H9 (cell line): Measurements from ENCODE around the gene PODXL2. TPM values are rescaled to one million over a fixed set of nuclear protein-coding genes. Genes with fewer than 3 reads are reported as not detected.
A peak's percentile ranks its signal among the peaks of the same experiment; 100 is the strongest.

ENCODE experiments used
- DNase-seq: peaks from one replicate; pipeline ENCODE4 v3.0.0-alpha.2; 2017
- H2AFZ ChIP-seq: one replicate; pipeline ENCODE4 v1.6.1; 2013; ENCODE audit warnings: mild to moderate bottlenecking, low read length, control low read depth, moderate library complexity
- H2AK5ac ChIP-seq: 2 replicates; pipeline ENCODE4 v1.6.1; 2013; ENCODE audit warnings: low read length, control low read depth, mixed read lengths; ENCODE audit not compliant: insufficient read length
- H2BK120ac ChIP-seq: one replicate; pipeline ENCODE4 v1.6.1; 2013; ENCODE audit warnings: low read depth, mild to moderate bottlenecking, low read length, control low read depth, inconsistent platforms; ENCODE audit not compliant: poor library complexity, severe bottlenecking
- H2BK12ac ChIP-seq: 2 replicates; pipeline ENCODE4 v1.6.1; 2013; ENCODE audit warnings: low read length, control low read depth, mixed read lengths, low read depth; ENCODE audit not compliant: insufficient read length
- H2BK15ac ChIP-seq: 2 replicates; pipeline ENCODE4 v1.6.1; 2013; ENCODE audit warnings: low read depth, low read length, control low read depth
- H2BK20ac ChIP-seq: one replicate; pipeline ENCODE4 v1.6.1; 2013; ENCODE audit warnings: low read depth, mild to moderate bottlenecking, low read length, control low read depth, inconsistent platforms; ENCODE audit not compliant: poor library complexity, severe bottlenecking
- H2BK5ac ChIP-seq: 2 replicates; pipeline ENCODE4 v1.6.1; 2013; ENCODE audit warnings: low read length, control low read depth, mixed read lengths; ENCODE audit not compliant: insufficient read length
- H3K14ac ChIP-seq: 2 replicates; pipeline ENCODE4 v1.6.1; 2013; ENCODE audit warnings: low read length, control low read depth; ENCODE audit not compliant: insufficient read depth
- H3K18ac ChIP-seq: 2 replicates; pipeline ENCODE4 v1.6.1; 2013; ENCODE audit warnings: low read depth, mild to moderate bottlenecking, mixed read lengths, low read length, control low read depth; ENCODE audit not compliant: insufficient read length
- H3K23ac ChIP-seq: 2 replicates; pipeline ENCODE4 v1.6.1; 2013; ENCODE audit warnings: low read length, control low read depth, mixed read lengths, low read depth; ENCODE audit not compliant: insufficient read length
- H3K23me2 ChIP-seq: 2 replicates; pipeline ENCODE4 v1.6.1; 2013; ENCODE audit warnings: low read depth, mild to moderate bottlenecking, mixed read lengths, low read length, control low read depth; ENCODE audit not compliant: insufficient read length, poor library complexity, severe bottlenecking
- H3K27ac ChIP-seq: 2 replicates; pipeline ENCODE4 v1.5.1; 2013; ENCODE audit warnings: low read length, control low read depth, mixed read lengths, low read depth; ENCODE audit not compliant: insufficient read length
- H3K27me3 ChIP-seq: 2 replicates; pipeline ENCODE4 v1.6.1; 2013; ENCODE audit warnings: low read length, control low read depth, inconsistent platforms; ENCODE audit not compliant: insufficient read depth
- H3K4ac ChIP-seq: 2 replicates; pipeline ENCODE4 v1.6.1; 2013; ENCODE audit warnings: low read depth, mild to moderate bottlenecking, control low read depth, inconsistent platforms, low read length, moderate library complexity
- H3K4me1 ChIP-seq: 2 replicates; pipeline ENCODE4 v1.6.1; 2013; ENCODE audit warnings: low read length, control low read depth, inconsistent platforms; ENCODE audit not compliant: insufficient read depth
- H3K4me2 ChIP-seq: 2 replicates; pipeline ENCODE4 v1.6.1; 2013; ENCODE audit warnings: low read length, control low read depth, mixed read lengths; ENCODE audit not compliant: insufficient read length, insufficient read depth
- H3K56ac ChIP-seq: 2 replicates; pipeline ENCODE4 v1.6.1; 2013; ENCODE audit warnings: low read depth, mild to moderate bottlenecking, mixed read lengths, low read length, control low read depth; ENCODE audit not compliant: insufficient read length
- H3K79me1 ChIP-seq: 2 replicates; pipeline ENCODE4 v1.6.1; 2013; ENCODE audit warnings: low read depth, mild to moderate bottlenecking, moderate library complexity, low read length, control low read depth, inconsistent platforms; ENCODE audit not compliant: insufficient read depth, poor library complexity, severe bottlenecking
- H3K79me2 ChIP-seq: 2 replicates; pipeline ENCODE4 v1.6.1; 2013; ENCODE audit warnings: low read length, control low read depth, inconsistent platforms; ENCODE audit not compliant: insufficient read depth
- H3K9ac ChIP-seq: 2 replicates; pipeline ENCODE4 v1.6.1; 2013; ENCODE audit warnings: low read length, control low read depth, mixed read lengths; ENCODE audit not compliant: insufficient read length; ENCODE audit errors: extremely low read depth
- H3K9me3 ChIP-seq: one replicate; pipeline ENCODE4 v1.6.1; 2013; ENCODE audit warnings: low read depth, low read length, inconsistent platforms; ENCODE audit not compliant: control insufficient read depth
- H3T11ph ChIP-seq: one replicate; pipeline ENCODE4 v1.6.1; 2013; ENCODE audit warnings: mild to moderate bottlenecking, low read length, control low read depth, inconsistent platforms
- H4K20me1 ChIP-seq: one replicate; pipeline ENCODE4 v1.6.1; 2013; ENCODE audit not compliant: control insufficient read depth, insufficient read length, insufficient read depth
- H4K5ac ChIP-seq: 2 replicates; pipeline ENCODE4 v1.6.1; 2013; ENCODE audit warnings: low read depth, mild to moderate bottlenecking, mixed read lengths, low read length, control low read depth; ENCODE audit not compliant: insufficient read length
- H4K8ac ChIP-seq: replicated peaks from 2 replicates; pipeline ENCODE4 v1.6.1; 2013; ENCODE audit warnings: low read length, control low read depth, mixed read lengths, low read depth; ENCODE audit not compliant: insufficient read length
- H4K91ac ChIP-seq: 2 replicates; pipeline ENCODE4 v1.6.1; 2013; ENCODE audit warnings: low read depth, mild to moderate bottlenecking, moderate library complexity, mixed read lengths, low read length, control low read depth; ENCODE audit not compliant: insufficient read length
- H3K27ac Mint-ChIP-seq, 3 experiments: 2 replicates in 2 of 3; 3 replicates in 1 of 3; pipeline ENCODE4 v1.8.0; 2020 to 2021; ENCODE audit warnings: mixed read lengths in 3 of 3, mild to moderate bottlenecking in 1 of 3, moderate library complexity in 1 of 3
- H3K27me3 Mint-ChIP-seq: 2 replicates; pipeline ENCODE4 v1.8.0; 2021; ENCODE audit warnings: low read depth, mild to moderate bottlenecking, moderate library complexity, mixed read lengths
- H3K36me3 Mint-ChIP-seq, 3 experiments: 2 replicates in 2 of 3; 3 replicates in 1 of 3; pipeline ENCODE4 v1.8.0; 2020 to 2021; ENCODE audit warnings: low read depth in 3 of 3, mixed read lengths in 3 of 3; ENCODE audit not compliant: insufficient read depth in 1 of 3
- H3K4me1 Mint-ChIP-seq, 2 experiments: 2 replicates each; pipeline ENCODE4 v1.8.0; 2020; ENCODE audit warnings: mixed read lengths in 2 of 2
- H3K4me3 Mint-ChIP-seq, 2 experiments: 2 replicates in 1 of 2; 3 replicates in 1 of 2; pipeline ENCODE4 v1.8.0; 2020 to 2021; ENCODE audit warnings: mild to moderate bottlenecking in 2 of 2, mixed read lengths in 2 of 2, moderate library complexity in 1 of 2
- H3K9me3 Mint-ChIP-seq, 2 experiments: 2 replicates in 1 of 2; 3 replicates in 1 of 2; pipeline ENCODE4 v1.8.0; 2020; ENCODE audit warnings: mild to moderate bottlenecking in 2 of 2, mixed read lengths in 2 of 2, moderate library complexity in 1 of 2
- CTCF ChIP-seq: fragments of 200-600 bp; sonication (generic); conservative IDR thresholded peaks from 3 replicates; pipeline ENCODE4 v1.8.0; 2021; ENCODE audit warnings: antibody characterized with exemption, mild to moderate bottlenecking
- WGBS: extraction: QIAGEN DNeasy Blood & Tissue Kit; methylation state at CpG from one replicate; pipeline ENCODE4 v1.1.7; 2013; ENCODE audit warnings: missing lambda C conversion rate, low lambda C conversion rate, mixed read lengths; ENCODE audit not compliant: insufficient read length; ENCODE audit errors: extremely low coverage; 5-methylcytosine and 5-hydroxymethylcytosine counted together
- total RNA-seq: library from RNA; stranded (reverse); gene quantifications from 2 replicates; pipeline ENCODE4 v1.2.1, GENCODE V29; 2021

The PODXL2 gene
- total RNA-seq, 1 experiment from 2014 or later = 24.6 TPM

- no peak overlapping the region for H3K4ac ChIP-seq
- H3K23me2 ChIP-seq = no peaks in the 10 kb centered on the region
- H3K27me3 ChIP-seq = no peaks in the 10 kb centered on the region; the same call in 1 of the 2 replicates
- Mint-ChIP-seq H3K4me3 (no peak overlapping the region), H3K36me3 (no peaks in the 10 kb centered on the region), H3K4me1 (peaks cover 14 to 19% of the 10 kb centered on the region in 2 experiments), H3K9me3 (no peaks in the 10 kb centered on the region), H3K27me3 (no peaks in the 10 kb centered on the region), H3K27ac (no peak overlapping the region)
- no CpG with 5 or more reads among the region's 4 CpGs for WGBS
- TF ChIP-seq CTCF = peak; percentile 80
- H3K27ac ChIP-seq = no peak overlapping the region
- no peaks in the 10 kb centered on the region for H3K79me2 ChIP-seq
- no peak overlapping the region for H3K9ac ChIP-seq
- no peak overlapping the region for H3K56ac ChIP-seq
- no peak overlapping the region for H3K23ac ChIP-seq
- DNase-seq = peak; percentile 89
- no peak overlapping the region for H3T11ph ChIP-seq
- no peak overlapping the region for H2AFZ ChIP-seq
- H3K9me3 ChIP-seq = no peaks in the 10 kb centered on the region
- H3K4me1 ChIP-seq = no peaks in the 10 kb centered on the region; the same call in 1 of the 2 replicates
- H2BK120ac ChIP-seq = no peak overlapping the region
- no peak overlapping the region for H3K14ac ChIP-seq
- no peak overlapping the region for H2BK20ac ChIP-seq
- H2BK12ac ChIP-seq = no peak overlapping the region
- H4K91ac ChIP-seq = no peak overlapping the region
- H4K5ac ChIP-seq = no peak overlapping the region
- H3K79me1 ChIP-seq = no peaks in the 10 kb centered on the region
- no peak overlapping the region for H4K8ac ChIP-seq
- no peaks in the 10 kb centered on the region for H4K20me1 ChIP-seq
- H2BK5ac ChIP-seq = no peak overlapping the region
- H3K18ac ChIP-seq = no peak overlapping the region
- no peak overlapping the region for H2BK15ac ChIP-seq
- H2AK5ac ChIP-seq = no peak overlapping the region
- H3K4me2 ChIP-seq = no peak overlapping the region
Observed at GRCh38 chr3:127690823-127691452, 62.0 kb downstream of the PODXL2 start.
